ENCODE measurements around the gene WDR20.

The WDR20 gene

GRCh38 chr14:102238131-102238530 is 98.4 kb downstream of the WDR20 start:
- no peak for TF ChIP-seq EGR1 (IDR thresholded peaks at IDR 0.05)
- TF ChIP-seq USF1 (IDR thresholded peaks at IDR 0.05) = no peak
- TF ChIP-seq EP300 (IDR thresholded peaks at IDR 0.05; ENCODE audit: borderline replicate concordance) = no peak
- no peak for TF ChIP-seq TEAD4 (IDR thresholded peaks at IDR 0.05)
- TF ChIP-seq FOXM1 (IDR thresholded peaks at IDR 0.05; ENCODE audit: borderline replicate concordance, low read depth) = no peak
- TF ChIP-seq REST (IDR thresholded peaks at IDR 0.05; ENCODE audit: low read depth) = no peak
- TF ChIP-seq NFIC (IDR thresholded peaks at IDR 0.05) = no peak
- TF ChIP-seq RAD21 (IDR thresholded peaks at IDR 0.05; ENCODE audit: low read depth) = no peak
- no peak for TF ChIP-seq TAF1 (IDR thresholded peaks at IDR 0.05; ENCODE audit: low read depth)
- no peak for TF ChIP-seq CEBPB (IDR thresholded peaks at IDR 0.05)
- TF ChIP-seq ZBTB7A (IDR thresholded peaks at IDR 0.05; ENCODE audit: low read depth) = no peak
- no peak for TF ChIP-seq TCF12 (IDR thresholded peaks at IDR 0.05; ENCODE audit: low read depth)
- no peak for TF ChIP-seq CREB1 (IDR thresholded peaks at IDR 0.05; ENCODE audit: low read depth)
- no peak for TF ChIP-seq YY1 (IDR thresholded peaks at IDR 0.05; ENCODE audit: low read depth)
- no peak for TF ChIP-seq MAX (IDR thresholded peaks at IDR 0.05)

GRCh38 chr14:102238766-102239165 is 99.1 kb downstream of the WDR20 start:
- TF ChIP-seq TCF12 (IDR thresholded peaks at IDR 0.05; ENCODE audit: low read depth) (no peak), EGR1 (IDR thresholded peaks at IDR 0.05) (no peak), USF1 (IDR thresholded peaks at IDR 0.05) (no peak), CEBPB (IDR thresholded peaks at IDR 0.05) (no peak), CREB1 (IDR thresholded peaks at IDR 0.05; ENCODE audit: low read depth) (no peak), EP300 (IDR thresholded peaks at IDR 0.05; ENCODE audit: borderline replicate concordance) (no peak), TEAD4 (IDR thresholded peaks at IDR 0.05) (no peak), ZBTB7A (IDR thresholded peaks at IDR 0.05; ENCODE audit: low read depth) (no peak), FOXM1 (IDR thresholded peaks at IDR 0.05; ENCODE audit: borderline replicate concordance, low read depth) (no peak)

GRCh38 chr14:102239231-102239630 is 99.5 kb downstream of the WDR20 start:
- TF ChIP-seq USF1 (IDR thresholded peaks at IDR 0.05) (no peak), ZBTB7A (IDR thresholded peaks at IDR 0.05; ENCODE audit: low read depth) (no peak), EP300 (IDR thresholded peaks at IDR 0.05; ENCODE audit: borderline replicate concordance) (no peak)

- no peak for TF ChIP-seq REST (IDR thresholded peaks at IDR 0.05; ENCODE audit: low read depth)
- no peak for TF ChIP-seq TEAD4 (IDR thresholded peaks at IDR 0.05)
- TF ChIP-seq FOXM1 (IDR thresholded peaks at IDR 0.05; ENCODE audit: borderline replicate concordance, low read depth) = no peak
- TF ChIP-seq EGR1 (IDR thresholded peaks at IDR 0.05) = no peak
These were observed 101.5 kb downstream of the WDR20 start for GRCh38 chr14:102241147-102241546.

- TF ChIP-seq CEBPB (IDR thresholded peaks at IDR 0.05) (no peak), MAX (IDR thresholded peaks at IDR 0.05) (no peak), RAD21 (IDR thresholded peaks at IDR 0.05; ENCODE audit: low read depth) (no peak), CREB1 (IDR thresholded peaks at IDR 0.05; ENCODE audit: low read depth) (no peak), TEAD4 (IDR thresholded peaks at IDR 0.05) (no peak), TAF1 (IDR thresholded peaks at IDR 0.05; ENCODE audit: low read depth) (no peak), EP300 (IDR thresholded peaks at IDR 0.05; ENCODE audit: borderline replicate concordance) (no peak)
These were observed 106.4 kb downstream of the WDR20 start for GRCh38 chr14:102246071-102246470.

GRCh38 chr14:102248121-102248520 is 108.4 kb downstream of the WDR20 start:
- TF ChIP-seq CEBPB (IDR thresholded peaks at IDR 0.05) = no peak
- no peak for TF ChIP-seq EGR1 (IDR thresholded peaks at IDR 0.05)
- no peak for TF ChIP-seq TEAD4 (IDR thresholded peaks at IDR 0.05)
- TF ChIP-seq FOXM1 (IDR thresholded peaks at IDR 0.05; ENCODE audit: borderline replicate concordance, low read depth) = no peak
- TF ChIP-seq EP300 (IDR thresholded peaks at IDR 0.05; ENCODE audit: borderline replicate concordance) = no peak
- no peak for TF ChIP-seq TCF12 (IDR thresholded peaks at IDR 0.05; ENCODE audit: low read depth)
- no peak for TF ChIP-seq TAF1 (IDR thresholded peaks at IDR 0.05; ENCODE audit: low read depth)
- no peak for TF ChIP-seq USF1 (IDR thresholded peaks at IDR 0.05)
- no peak for TF ChIP-seq RAD21 (IDR thresholded peaks at IDR 0.05; ENCODE audit: low read depth)
- no peak for TF ChIP-seq MAX (IDR thresholded peaks at IDR 0.05)
- no peak for TF ChIP-seq CREB1 (IDR thresholded peaks at IDR 0.05; ENCODE audit: low read depth)
- no peak for TF ChIP-seq YY1 (IDR thresholded peaks at IDR 0.05; ENCODE audit: low read depth)

Data from Ishikawa (cell line).